ENCODE data around the gene MYOM1. TPM values are rescaled to one million over a fixed set of nuclear protein-coding genes. Genes with fewer than 3 reads are reported as not detected.
"Not testable (repeated sequence)": the region's sequence is repeated elsewhere in the genome, so short reads cannot be mapped to it uniquely, and the experiment has no call there.

The MYOM1 gene
- total RNA-seq, 2 experiments from 2014 or later = 2.7 to 3.3 TPM

DNA sequence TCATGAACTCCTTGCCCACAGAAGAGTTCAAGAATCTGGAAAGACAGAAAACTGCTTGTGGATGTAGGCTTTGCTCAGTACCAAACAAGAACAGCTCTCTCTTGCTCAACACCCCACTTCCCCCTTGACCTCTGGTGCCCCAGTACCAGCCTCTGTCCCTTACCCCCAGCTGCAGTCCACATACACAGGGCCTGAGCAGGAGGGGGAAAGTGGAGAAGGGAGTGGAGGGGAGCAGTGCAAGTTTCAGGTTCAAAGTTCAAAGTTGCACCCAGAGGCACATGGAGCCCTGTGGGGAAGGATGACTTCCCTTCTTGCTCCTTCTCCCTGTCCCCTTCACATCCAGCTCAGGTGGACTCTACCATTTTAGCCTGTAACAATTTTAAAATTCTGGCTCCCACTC, 145.7 kb downstream of the MYOM1 start:
- H3K27me3 Mint-ChIP-seq = no peaks in the 10 kb centered on the region
- peak overlapping the region; percentile 22 for H3K27ac Mint-ChIP-seq
- H3K36me3 Mint-ChIP-seq = no peaks in the 10 kb centered on the region
- H3K9me3 Mint-ChIP-seq = no peaks in the 10 kb centered on the region
- no peak overlapping the region for H3K4me3 Mint-ChIP-seq
- H3K4me1 Mint-ChIP-seq = peaks cover 19% of the 10 kb centered on the region
- POLR2A ChIA-PET = interaction anchor here (0.6 to 2.9 kb wide), 2 partner anchors 12 to 75 kb away, joined by 3 to 10 read pairs; no protein-coding TSS in a partner anchor
- ATAC-seq (ENCODE audit: low read depth) (no peak), DNase-seq (no peak)

DNA sequence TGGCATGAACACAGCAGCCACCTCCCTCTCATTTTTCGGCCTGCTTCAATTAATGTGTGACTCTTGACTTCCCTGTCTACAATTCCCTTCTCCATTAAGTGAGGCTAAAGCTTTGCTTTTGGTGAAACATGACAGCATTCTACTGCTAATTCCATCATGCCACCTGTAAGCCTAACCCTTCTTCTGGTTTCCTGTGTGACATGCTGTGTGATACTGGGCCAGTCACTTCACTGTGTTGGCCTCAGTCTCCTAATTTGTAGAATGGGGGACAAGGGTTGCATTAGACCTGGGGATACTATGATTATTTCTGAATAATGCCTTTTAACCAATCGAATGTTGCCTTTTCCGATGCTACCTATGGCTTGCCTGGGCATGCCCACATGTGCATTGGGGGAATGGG, 146.4 kb downstream of the MYOM1 start:
- not testable (repeated sequence) for H3K9me3 Mint-ChIP-seq; ATAC-seq (ENCODE audit: low read depth); H3K4me3 Mint-ChIP-seq; DNase-seq; H3K36me3 Mint-ChIP-seq; H3K27me3 Mint-ChIP-seq
- POLR2A ChIA-PET = interaction anchor here (2.9 kb wide), 1 partner anchor 11 kb away, joined by 10 read pairs; no protein-coding TSS in a partner anchor
- Mint-ChIP-seq H3K4me1 (peaks cover 24% of the 10 kb centered on the region), H3K27ac (peak overlapping the region; percentile 20)

DNA sequence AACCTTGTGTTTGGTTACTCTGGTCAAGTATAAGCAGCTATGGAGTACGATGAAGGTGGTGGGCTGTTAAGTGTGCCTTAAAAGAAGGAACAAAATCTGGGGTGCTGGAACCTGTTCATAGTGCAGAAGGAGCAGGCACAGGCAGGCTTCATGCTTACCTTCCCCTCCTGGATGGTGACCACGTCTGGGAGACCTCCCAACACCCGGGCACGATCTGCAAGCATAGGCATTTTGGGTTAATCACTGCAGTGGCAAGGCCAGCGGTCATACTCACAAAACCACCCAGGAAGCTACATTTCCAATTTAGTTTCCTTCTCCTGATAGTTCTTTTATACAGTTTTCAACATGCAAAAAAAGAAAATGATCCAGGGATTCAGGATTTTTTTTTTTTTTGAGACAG, 148.1 kb downstream of the MYOM1 start:
- POLR2A ChIA-PET = interaction anchor here (1.6 to 2.9 kb wide), 2 partner anchors 10 to 25 kb away, joined by 3 to 10 read pairs; no protein-coding TSS in a partner anchor
- no peaks in the 10 kb centered on the region for H3K9me3 Mint-ChIP-seq

DNA sequence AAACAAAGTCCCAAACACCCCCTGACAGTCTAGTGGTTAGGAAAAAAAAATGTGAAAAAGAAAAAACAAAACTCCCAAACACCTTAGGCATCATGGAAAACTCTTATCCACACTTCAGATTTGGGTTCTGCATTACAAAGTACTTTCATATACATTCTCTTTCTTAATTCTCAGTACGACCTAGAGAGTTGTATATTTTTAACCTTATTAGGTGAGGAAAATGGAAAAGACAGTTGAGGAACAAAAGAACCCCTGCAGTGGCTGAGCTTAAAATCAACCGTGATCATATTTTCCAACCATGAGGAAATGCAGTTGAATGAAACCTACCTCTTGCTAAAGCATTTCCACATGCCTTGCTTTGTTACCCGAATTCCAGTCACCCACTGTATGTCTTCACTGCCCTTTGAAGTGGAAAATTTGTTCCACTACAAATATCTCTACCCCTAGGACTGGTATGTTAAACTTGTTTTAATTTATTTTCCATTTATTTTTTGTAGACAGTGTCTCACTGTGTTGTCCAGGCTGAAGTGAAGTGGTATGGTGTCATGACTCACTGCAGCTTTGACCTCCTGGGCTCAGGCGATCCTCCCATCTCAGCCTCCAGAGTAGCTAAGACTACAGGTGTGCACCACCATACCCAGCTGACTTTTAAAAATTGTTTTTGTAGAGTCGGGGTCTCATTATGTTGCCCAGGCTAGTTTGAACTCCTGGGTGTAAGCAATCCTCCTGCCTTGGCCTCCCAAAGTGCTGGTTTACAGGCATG, 149.9 kb downstream of the MYOM1 start:
- peak overlapping the region; percentile 78 for H3K27ac Mint-ChIP-seq
- H3K4me3 Mint-ChIP-seq = peak overlapping the region; percentile 77
- peaks cover 40% of the 10 kb centered on the region for H3K4me1 Mint-ChIP-seq
- no peaks in the 10 kb centered on the region for H3K36me3 Mint-ChIP-seq
- DNase-seq = no peak
- no peaks in the 10 kb centered on the region for H3K9me3 Mint-ChIP-seq
- peak; percentile 41 for ATAC-seq (ENCODE audit: low read depth)
- POLR2A ChIA-PET = interaction anchor here (1.0 kb wide), 1 partner anchor 10 kb away, joined by 3 read pairs; no protein-coding TSS in a partner anchor
- no peaks in the 10 kb centered on the region for H3K27me3 Mint-ChIP-seq

More for the DNA sequence above, 148.1 kb downstream of the MYOM1 start:
- ATAC-seq (ENCODE audit: low read depth) (no peak), DNase-seq (no peak)
- Mint-ChIP-seq H3K27me3 (no peaks in the 10 kb centered on the region), H3K4me3 (no peak overlapping the region), H3K4me1 (peaks cover 38% of the 10 kb centered on the region), H3K27ac (no peak overlapping the region), H3K36me3 (no peaks in the 10 kb centered on the region)

DNA sequence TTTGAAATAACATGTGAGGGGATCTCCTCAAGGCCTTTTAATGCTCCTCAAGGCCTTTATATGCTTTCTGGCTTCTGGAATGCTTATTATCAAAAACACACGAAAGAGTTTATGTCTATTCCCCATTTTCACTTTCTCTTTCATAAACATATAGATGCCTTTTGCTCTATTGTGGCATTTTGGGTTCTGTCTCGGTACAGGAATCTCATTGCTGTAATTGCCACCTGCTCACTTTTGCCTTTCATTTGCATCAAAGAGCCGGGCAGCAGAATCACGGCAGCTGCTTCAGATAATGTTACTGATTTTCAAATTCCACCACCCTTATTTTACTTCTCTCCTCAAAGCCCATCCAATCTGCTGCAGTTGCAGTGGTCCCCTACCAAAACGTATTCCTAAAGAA, 152.0 kb downstream of the MYOM1 start:
- H3K4me3 Mint-ChIP-seq = peak overlapping the region; percentile 72
- DNase-seq (no peak), ATAC-seq (ENCODE audit: low read depth) (no peak)
- POLR2A ChIA-PET = no interaction called here
- peaks cover 39% of the 10 kb centered on the region for H3K4me1 Mint-ChIP-seq
- H3K36me3 Mint-ChIP-seq = no peaks in the 10 kb centered on the region
- H3K9me3 Mint-ChIP-seq = no peaks in the 10 kb centered on the region
- H3K27me3 Mint-ChIP-seq = no peaks in the 10 kb centered on the region
- peak overlapping the region; percentile 72 for H3K27ac Mint-ChIP-seq

DNA sequence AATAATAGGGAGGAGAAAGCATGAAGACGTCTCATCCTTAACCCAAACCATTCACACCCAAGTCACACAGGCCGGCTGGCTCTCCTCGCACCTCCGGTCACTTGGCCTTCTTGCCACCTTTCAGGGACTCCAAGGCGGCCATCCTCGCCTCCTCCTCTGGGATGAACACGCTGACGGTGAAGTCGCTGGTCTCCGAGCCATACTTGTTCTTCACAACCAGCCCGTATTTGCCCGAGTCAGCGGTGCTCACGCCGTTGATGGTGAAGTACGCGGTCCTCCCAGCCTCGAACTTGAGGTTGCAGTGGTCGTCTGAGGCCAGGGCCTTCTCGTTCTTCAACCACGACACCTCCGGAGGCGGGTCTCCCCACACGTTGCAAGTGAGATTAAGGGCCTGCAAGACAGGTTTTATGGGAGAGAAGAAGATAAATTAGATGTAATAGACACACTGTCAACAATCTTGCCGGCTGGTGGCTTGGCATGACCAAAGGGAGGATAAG, 152.6 kb downstream of the MYOM1 start:
- Mint-ChIP-seq H3K27ac (peak overlapping the region; percentile 72), H3K27me3 (no peaks in the 10 kb centered on the region), H3K4me1 (peaks cover 44% of the 10 kb centered on the region), H3K4me3 (peak overlapping the region; percentile 72), H3K36me3 (no peaks in the 10 kb centered on the region), H3K9me3 (no peaks in the 10 kb centered on the region)
- no peak for ATAC-seq (ENCODE audit: low read depth)
- POLR2A ChIA-PET = no interaction called here
- no peak for DNase-seq

DNA sequence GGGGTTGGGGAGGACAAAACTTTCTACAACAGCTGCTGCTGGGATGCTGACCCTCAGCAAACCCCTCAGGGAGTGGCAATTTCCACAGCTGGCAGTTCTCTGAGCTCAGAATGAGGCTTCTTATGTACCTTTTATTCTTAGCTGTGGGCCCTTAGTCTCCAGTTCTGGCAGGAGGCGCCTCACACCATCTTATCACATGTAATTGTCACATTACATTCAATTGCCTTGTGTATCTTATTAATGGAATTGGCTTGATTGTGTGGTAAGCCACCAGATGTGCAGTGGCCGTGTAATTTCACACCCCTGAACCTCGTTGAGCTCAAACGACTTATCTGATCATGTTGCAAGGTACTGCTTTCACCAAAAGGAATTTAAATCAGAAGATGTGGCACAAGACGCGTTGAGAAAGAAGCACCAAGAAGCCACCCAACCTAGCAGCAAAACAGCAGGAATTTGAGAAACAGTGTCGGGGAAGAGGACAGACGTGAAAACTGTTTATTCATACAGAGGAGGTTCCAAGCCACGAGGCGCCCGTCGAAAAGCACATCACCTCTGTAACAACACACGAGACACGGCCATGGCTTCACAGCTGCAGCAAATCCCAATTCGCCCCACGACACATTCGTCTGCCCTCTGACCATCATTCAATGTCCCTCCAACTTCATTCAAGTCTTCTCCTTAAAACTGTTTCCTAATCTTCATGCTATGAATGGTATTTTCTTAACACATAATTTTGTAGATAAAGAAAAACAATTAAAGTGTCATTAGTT, 153.2 kb downstream of the MYOM1 start:
- ATAC-seq (ENCODE audit: low read depth) (no peak), DNase-seq (no peak)
- H3K4me1 Mint-ChIP-seq = peaks cover 50% of the 10 kb centered on the region
- H3K27me3 Mint-ChIP-seq = no peaks in the 10 kb centered on the region
- no peaks in the 10 kb centered on the region for H3K36me3 Mint-ChIP-seq
- no peaks in the 10 kb centered on the region for H3K9me3 Mint-ChIP-seq
- POLR2A ChIA-PET = no interaction called here
- peak overlapping the region; percentile 20 for H3K4me3 Mint-ChIP-seq
- peak overlapping the region; percentile 40 for H3K27ac Mint-ChIP-seq

DNA sequence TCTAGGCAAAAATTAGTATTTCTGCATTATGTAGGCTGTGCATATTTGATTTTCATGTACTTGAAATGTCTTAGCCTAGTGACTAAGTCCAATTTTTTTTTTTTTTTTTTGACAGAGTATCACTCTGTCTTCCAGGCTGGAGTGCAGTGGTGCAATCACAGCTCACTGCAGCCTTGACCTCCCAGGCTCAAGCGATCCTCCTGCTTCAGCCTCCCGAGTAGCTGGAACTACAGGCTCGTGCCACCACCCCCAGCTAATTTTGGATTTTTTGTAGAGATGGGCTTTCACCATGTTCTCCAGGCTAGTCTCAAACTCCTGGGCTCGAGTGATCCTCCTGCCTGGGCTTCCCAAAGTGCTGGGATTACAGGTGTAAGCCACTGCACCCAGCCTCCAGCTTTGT, 156.0 kb downstream of the MYOM1 start:
- H3K4me3 Mint-ChIP-seq; H3K27me3 Mint-ChIP-seq; H3K27ac Mint-ChIP-seq; H3K36me3 Mint-ChIP-seq; ATAC-seq (ENCODE audit: low read depth); H3K9me3 Mint-ChIP-seq; DNase-seq: not testable (repeated sequence)
- H3K4me1 Mint-ChIP-seq = peaks cover 55% of the 10 kb centered on the region
- POLR2A ChIA-PET = interaction anchor here (0.7 to 4.9 kb wide), 6 partner anchors 49 to 234 kb away, joined by 3 to 50 read pairs (median 5); partner anchors contain the start of gene MYL12A

DNA sequence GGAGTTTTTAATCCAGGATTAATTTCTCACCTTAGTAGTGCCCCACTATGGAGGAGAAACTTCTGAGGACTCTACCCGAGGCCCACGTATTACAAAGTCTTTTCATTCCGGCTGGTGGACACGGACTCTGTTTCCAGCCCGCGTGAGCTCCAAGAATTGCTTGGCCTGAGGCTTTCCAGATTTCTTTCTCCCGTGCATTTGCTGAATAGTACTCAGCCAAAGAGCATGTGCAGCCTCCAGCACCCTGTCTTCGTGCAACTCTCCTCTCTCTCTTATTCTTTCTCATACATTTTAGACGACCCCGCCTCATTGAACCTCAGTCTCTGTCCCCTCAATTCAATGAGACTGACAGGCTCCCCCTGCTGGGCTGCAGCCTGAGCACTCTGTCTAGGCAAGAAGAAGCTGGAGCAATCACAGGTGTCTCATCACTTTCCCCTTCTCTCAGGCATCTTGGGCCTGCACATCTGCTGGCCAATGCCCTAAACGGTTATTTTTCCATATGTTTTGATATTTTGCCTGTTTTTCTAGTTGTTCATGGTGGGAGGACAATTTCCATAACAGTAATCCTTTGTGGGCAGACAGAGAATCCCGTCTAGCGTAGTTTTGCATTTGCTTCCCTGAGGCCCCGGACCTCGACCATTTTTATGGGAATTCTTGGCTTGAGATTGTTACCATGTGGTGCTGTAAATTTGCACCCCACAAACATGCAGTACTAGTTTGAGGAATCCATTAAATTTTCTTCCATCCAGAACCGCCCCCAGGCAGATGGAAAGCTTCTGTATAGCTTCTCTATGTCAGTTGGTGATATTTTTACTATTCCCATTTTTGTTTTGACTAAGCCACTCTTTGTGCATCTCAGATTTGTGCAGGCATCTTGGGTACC, 156.7 kb downstream of the MYOM1 start:
- Mint-ChIP-seq H3K27me3 (no peaks in the 10 kb centered on the region), H3K4me1 (peaks cover 57% of the 10 kb centered on the region), H3K27ac (peak overlapping the region; percentile 87), H3K36me3 (no peaks in the 10 kb centered on the region), H3K9me3 (no peaks in the 10 kb centered on the region), H3K4me3 (peak overlapping the region; percentile 68)
- peak; percentile 57 for ATAC-seq (ENCODE audit: low read depth)
- peak; percentile 76 for DNase-seq
- POLR2A ChIA-PET = interaction anchor here (0.5 to 4.9 kb wide), 14 partner anchors 10 to 184 kb away, joined by 3 to 50 read pairs (median 5); partner anchors contain the start of genes LPIN2 and MYL12A

DNA sequence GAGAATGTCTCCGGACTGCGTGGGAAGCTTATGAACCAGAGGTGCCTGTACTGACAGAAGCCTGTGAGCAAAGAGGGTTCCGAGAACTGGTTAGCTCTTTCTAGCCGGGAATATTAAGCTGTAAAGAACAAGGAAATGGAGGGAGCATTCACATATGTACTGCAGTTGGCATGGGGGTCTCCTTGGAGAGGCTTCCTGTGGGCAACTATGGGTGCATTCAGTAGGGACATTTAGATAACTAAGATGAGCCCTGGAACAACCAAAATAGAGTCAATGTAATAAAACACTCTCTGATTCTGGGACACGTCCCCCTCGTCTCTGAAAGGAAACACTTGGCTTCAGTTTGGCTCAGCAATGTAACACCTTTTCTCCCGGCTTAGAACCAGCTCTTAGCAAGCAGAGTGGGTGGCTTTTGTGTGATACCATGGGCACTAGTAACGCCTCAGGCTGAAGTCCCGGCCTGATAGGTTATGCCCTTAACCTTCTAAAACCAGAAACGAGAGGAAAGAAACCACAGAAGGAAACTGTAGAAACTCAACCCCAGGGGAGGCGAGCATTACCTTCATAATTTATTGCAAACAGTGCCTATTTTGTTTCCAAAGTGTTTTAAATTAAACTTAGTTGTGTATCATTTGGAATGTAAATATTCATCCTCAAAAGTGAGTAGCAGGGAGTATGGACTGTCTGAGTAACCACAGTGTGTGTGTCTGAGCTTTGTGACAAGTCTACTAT, 158.0 kb downstream of the MYOM1 start:
- peak; percentile 62 for ATAC-seq (ENCODE audit: low read depth)
- Mint-ChIP-seq H3K27ac (peak overlapping the region; percentile 87), H3K4me1 (peaks cover 47% of the 10 kb centered on the region), H3K4me3 (peak overlapping the region; percentile 86), H3K27me3 (no peaks in the 10 kb centered on the region), H3K36me3 (no peaks in the 10 kb centered on the region), H3K9me3 (no peaks in the 10 kb centered on the region)
- no peak for DNase-seq
- POLR2A ChIA-PET = interaction anchor here (0.6 to 4.9 kb wide), 16 partner anchors 11 to 185 kb away, joined by 3 to 50 read pairs (median 5); partner anchors contain the start of genes LPIN2 and MYL12A

DNA sequence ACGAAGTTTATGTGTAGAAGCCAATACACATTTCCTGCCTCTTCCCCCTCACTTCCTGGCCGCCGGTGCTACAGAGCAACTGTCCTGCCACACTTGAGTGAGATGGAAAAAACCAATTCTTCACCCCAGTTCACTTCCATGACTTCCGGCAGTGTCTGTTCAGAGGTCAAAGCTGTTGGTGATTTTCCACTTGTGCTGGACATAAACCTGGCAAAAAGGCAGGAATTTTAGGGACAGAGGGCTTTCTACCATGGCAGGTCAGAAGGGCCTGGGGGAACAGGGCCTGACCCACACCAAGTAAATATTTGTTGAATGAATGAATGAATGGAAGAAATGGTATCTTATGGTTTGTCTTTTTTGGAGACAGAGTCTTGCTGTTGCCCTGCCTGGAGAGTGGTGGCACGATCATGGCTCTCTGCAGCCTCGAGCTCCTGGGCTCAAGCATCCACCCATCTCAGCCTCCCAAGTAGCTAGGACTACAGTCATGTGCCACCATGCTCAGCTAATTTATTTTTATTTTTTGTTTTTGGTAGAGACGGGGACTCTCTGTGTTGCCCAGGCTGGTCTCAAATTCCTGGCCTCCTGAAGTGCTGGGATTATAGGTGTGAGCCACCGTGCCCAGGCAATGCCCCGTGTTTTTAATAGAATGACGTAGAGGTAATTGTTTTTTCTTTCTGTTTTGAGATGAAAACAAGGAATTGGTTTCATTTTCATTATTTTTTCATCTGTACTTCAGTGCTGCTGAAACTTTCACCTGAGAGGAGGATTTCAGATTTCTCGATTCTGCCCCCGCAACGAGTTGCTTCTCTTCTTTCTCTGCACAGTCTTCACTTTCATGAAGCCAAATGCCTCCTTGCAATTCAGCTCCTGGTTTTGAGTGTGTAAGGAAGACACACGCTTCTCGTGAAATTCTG, 158.8 kb downstream of the MYOM1 start:
- DNase-seq (peak; percentile 55), ATAC-seq (ENCODE audit: low read depth) (peak; percentile 30)
- peak overlapping the region; percentile 86 for H3K4me3 Mint-ChIP-seq
- POLR2A ChIA-PET = interaction anchor here (0.8 to 4.9 kb wide), 16 partner anchors 12 to 190 kb away, joined by 3 to 50 read pairs (median 4); partner anchors contain the start of genes LPIN2 and MYL12A
- no peaks in the 10 kb centered on the region for H3K36me3 Mint-ChIP-seq
- H3K27me3 Mint-ChIP-seq = no peaks in the 10 kb centered on the region
- peak overlapping the region; percentile 87 for H3K27ac Mint-ChIP-seq
- H3K4me1 Mint-ChIP-seq = peaks cover 45% of the 10 kb centered on the region
- no peaks in the 10 kb centered on the region for H3K9me3 Mint-ChIP-seq

All from activated naive CD8-positive, alpha-beta T cell treated with anti-CD3 and anti-CD28 coated beads, Interleukin-2, amount 10 ng/mL, durations not matched to agents 7 days and 5 days (primary cell).